ENCODE measurements around the gene OR4F17.
"Not testable (repeated sequence)": the region's sequence is repeated elsewhere in the genome, so short reads cannot be mapped to it uniquely, and the experiment has no call there.

GRCh38 chr19:83626-84025, 23.3 kb upstream of the OR4F17 start:
- TF ChIP-seq POLR2A (IDR thresholded peaks at IDR 0.05; ENCODE audit: low read length); GATA1 (IDR thresholded peaks at IDR 0.05; ENCODE audit: low read depth, low read length): not testable (repeated sequence)

Data from erythroblast (primary cell).